ENCODE measurements around the gene ITGA7.

The ITGA7 gene, protein sequence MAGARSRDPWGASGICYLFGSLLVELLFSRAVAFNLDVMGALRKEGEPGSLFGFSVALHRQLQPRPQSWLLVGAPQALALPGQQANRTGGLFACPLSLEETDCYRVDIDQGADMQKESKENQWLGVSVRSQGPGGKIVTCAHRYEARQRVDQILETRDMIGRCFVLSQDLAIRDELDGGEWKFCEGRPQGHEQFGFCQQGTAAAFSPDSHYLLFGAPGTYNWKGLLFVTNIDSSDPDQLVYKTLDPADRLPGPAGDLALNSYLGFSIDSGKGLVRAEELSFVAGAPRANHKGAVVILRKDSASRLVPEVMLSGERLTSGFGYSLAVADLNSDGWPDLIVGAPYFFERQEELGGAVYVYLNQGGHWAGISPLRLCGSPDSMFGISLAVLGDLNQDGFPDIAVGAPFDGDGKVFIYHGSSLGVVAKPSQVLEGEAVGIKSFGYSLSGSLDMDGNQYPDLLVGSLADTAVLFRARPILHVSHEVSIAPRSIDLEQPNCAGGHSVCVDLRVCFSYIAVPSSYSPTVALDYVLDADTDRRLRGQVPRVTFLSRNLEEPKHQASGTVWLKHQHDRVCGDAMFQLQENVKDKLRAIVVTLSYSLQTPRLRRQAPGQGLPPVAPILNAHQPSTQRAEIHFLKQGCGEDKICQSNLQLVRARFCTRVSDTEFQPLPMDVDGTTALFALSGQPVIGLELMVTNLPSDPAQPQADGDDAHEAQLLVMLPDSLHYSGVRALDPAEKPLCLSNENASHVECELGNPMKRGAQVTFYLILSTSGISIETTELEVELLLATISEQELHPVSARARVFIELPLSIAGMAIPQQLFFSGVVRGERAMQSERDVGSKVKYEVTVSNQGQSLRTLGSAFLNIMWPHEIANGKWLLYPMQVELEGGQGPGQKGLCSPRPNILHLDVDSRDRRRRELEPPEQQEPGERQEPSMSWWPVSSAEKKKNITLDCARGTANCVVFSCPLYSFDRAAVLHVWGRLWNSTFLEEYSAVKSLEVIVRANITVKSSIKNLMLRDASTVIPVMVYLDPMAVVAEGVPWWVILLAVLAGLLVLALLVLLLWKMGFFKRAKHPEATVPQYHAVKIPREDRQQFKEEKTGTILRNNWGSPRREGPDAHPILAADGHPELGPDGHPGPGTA

DNA sequence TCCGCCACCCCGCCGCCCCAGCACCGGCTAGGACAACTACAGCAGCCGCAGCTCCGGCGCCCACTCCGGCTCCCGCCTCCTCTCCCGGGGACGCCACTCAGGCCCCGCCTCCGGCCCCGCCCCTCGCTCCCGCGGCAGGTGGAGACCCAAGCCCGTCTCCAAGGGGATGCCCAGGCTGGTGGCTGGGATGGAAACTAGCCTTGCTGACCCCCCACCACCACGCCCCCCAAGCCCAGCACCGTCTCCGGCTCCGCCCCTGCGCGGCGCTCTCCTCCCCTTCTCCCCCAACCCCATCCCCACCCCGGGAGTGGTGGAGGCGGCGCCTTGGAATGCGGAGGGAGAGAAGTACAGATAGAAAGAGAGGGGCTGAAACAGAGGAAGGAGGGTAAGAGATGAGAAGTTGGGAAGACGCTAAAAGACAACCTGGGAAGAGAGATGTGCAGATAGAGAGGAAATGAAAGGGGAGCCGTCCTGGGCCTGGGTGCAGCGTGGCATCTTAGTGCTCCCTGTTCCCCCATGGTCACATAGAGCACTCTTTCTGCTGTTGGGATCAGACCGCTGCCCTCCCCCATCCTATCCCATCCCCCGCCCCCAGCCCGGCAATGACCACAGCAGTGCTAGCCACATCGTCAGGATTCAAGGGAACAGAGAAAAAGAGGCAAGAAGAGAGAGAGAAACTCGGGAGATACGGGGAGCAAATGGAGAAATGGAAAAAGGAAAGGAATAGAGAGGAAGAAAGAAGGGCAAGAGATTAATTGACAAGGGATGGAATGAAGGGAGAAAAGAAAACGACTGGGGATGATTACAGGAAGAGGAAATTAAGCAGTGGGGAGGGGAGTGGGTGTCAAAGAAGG, at the start of gene ITGA7:
Gene ITGA7, minus strand, starts transcription at position 64 of the 854 bp plus-strand sequence. CDS start 222 bp downstream, outside the sequence.
- DNase-seq, result peak; percentile 72 to 80

DNA sequence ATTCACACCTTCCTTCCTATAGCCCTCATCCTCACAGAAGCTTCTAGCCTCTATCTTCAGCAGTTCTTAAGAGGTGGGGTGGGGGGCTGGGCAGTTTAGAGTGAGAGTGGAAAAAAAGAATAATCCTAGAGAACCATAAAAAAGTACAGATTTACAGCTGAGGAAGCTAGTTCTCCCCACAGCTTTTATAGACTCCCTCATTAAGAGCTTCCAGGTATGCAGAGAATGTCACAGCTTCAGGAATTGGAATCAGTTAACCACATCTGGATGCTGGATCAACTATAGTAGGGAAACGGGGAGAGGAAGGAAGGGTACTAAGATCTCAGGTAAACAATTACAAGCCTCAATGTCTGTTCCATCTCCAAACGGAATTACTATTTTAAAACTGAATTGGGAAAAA, 47.5 kb upstream of the ITGA7 start:
- no peak for DNase-seq

DNA sequence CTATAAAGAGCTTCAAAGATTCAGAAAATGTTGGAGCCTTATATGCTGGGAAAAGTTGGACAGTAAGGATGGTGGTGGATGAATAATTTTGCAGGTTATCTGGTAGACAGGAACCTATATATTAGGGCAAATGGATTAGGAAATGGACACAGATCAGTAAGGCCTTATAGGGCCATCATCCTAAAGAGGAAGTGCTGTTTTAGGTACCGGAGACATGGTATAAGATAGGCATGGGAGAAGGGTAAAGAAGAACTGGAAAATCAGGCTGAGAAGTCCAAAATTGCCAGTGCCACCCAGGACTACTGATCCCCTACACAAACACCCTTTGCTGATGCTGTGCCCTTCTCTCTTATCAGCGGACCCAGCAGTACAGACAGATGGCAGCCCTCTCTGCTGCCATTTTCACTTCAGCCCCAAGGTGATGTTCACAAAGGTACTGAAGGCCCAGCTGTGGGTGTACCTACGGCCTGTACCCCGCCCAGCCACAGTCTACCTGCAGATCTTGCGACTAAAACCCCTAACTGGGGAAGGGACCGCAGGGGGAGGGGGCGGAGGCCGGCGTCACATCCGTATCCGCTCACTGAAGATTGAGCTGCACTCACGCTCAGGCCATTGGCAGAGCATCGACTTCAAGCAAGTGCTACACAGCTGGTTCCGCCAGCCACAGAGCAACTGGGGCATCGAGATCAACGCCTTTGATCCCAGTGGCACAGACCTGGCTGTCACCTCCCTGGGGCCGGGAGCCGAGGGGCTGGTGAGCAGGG, 40.7 kb upstream of the ITGA7 start:
- DNase-seq, result no peak

DNA sequence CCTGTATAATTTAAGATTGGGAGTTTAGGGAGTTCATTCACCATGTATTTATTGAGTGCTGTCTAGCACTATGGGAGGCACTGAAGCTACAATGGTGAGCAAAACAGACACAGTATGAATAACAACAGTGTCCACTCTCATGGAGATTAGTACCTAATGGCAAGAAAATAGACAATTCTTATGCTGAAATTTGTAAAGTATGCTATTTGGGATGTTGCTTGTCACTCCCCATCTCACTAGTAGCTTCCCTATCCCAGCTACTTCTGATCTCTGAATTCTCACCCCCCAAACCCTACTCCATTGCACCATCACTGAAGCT, 39.2 kb upstream of the ITGA7 start:
- DNase-seq, result no peak

- no peak for DNase-seq
Measured at GRCh38 chr12:55746174-55746912, 38.6 kb upstream of the ITGA7 start.

GRCh38 chr12:55745361-55746173, 37.9 kb upstream of the ITGA7 start:
- no peak for DNase-seq

DNA sequence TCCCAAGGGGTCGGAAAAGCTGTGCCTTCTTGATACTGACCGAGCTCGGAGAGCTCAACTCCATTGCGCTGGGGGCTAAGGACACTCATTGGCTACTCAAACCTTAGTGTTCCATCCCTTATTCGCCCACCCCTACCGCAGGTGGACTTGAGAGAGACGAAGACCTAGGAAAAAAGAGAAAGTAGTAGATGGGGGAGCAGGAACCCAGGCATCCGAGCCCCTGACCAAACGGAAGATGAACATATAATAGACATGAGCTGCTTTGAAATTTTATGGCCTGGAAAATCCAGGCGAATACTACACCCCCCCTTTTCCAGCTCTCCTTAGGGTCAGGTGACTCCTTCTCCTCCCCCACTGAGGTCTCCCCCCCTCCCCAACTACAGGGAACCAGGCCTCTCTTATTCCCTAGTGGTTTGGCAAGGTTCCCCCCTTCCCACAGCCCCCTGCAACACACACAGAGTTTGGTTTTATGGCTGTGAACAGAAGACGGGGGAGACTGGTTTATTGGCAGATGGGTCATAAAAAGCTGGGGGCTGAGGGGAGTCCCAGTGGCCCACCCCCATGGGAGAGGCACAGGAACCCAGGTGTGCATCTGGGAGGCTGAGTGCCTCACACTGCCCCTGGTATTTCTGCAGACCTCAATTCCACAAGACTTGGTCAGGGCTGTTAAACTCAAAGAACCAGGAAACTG, 36.8 kb upstream of the ITGA7 start:
- no peak for DNase-seq

GRCh38 chr12:55743406-55744339, 36.0 kb upstream of the ITGA7 start:
- DNase-seq, result peak; percentile 48 to 59

DNA sequence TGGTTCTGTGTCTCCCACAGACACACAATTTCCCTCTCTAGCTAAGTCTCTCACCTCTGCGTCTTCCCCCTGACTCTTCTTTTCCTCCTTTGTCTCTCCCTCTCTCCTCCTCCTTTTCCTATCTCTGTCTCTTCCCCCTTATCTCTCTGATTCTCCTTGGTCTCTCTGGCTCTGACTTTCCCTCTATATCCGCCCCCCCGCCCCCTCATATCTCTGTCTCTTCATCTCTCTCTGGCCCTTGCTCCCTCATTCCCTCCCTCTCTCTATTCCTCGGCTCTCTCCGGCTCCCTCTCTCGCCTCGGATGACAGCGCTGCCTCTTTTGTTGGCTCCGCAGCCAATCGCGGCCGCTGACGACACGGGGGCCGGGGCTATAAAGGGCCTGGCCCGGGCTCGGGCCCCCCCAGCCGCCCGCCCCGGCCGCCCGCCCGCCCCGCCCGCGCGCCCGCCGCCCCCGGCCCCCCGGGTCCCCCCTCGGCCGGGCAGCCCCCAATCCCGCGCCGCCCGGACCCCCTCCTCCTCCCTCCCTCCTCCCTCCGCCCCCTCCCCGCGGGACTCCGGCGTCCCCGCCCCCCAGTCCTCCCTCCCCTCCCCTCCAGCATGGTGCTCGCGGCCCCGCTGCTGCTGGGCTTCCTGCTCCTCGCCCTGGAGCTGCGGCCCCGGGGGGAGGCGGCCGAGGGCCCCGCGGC, 35.2 kb upstream of the ITGA7 start, which contains the start of gene GDF11:
Gene GDF11, plus strand, starts transcription at position 404 of the 687 bp plus-strand sequence. Its CDS starts 195 bp downstream, at position 599.
- peak; percentile 76 to 82 for DNase-seq

GRCh38 chr12:55741931-55742680, 34.4 kb upstream of the ITGA7 start:
- no peak for DNase-seq

GRCh38 chr12:55739025-55739378, 31.3 kb upstream of the ITGA7 start:
- DNase-seq, result no peak

DNA sequence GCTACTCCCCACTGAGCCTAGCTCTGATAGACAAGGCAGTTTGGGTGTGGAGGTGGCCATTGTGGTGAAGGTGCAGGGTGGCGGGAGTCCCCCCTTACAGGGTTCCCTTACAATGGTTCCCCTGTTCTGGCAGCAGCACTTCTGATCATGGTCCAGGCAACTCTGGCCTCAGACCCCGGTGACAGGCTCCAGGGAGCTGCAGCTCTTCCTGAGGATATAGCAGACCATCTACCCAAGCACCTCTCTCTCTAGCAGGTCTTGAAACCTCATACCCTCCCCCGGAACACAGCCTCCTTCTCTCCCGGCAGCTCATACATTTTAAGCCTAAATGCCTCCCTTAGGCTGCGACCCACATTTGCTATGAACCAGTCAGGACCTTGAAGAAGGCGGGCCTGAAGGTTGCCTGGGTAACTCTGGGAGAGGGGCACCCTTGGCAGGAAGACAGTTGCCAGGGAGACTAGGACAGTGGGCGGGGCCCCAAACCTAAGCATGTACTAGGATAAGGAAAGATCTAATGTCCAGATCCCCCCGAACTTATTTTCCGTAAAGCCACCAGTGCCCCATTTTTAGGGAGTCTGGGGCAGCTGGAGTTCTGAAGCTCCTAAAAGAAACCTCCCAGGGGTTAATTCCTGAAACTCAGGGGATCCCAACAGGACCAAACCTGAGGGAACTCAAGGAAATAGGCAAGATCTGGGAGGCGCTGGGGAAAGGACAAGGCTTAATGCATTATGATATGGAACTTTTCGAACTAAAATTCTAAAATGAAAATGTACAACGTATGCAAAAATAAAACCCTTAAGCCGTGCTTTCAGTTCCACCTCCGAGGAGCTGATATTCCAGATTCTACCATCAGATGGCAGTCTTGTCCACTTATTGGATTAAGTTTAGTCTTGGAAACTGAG, 30.7 kb upstream of the ITGA7 start:
- DNase-seq, result peak; percentile 84

DNA sequence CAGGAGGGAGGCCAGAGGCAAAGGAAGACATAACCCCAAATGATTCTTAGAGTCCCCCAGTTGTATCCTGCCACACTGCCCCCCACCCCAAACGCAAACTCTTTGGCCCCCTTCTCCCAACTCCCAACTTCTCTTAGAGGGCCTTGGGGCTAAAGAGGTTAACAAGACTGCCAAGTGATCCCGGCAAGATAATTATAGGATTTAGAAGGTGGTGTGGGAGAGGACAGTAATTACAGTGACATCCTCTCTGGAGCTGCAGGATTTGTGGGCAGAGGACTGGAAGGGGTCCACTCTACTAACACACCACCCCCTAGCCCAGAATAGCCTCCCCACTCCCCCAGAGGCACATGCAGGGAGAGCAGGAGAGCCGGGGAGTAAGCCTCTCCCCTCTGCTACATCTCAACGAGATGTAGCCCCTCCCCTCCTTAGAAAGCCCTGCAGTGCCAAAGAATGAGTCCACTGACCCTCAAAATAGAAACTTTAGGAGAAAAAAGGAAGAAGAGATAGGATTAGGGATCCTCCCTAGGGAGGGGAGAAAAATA, 29.9 kb upstream of the ITGA7 start:
- DNase-seq, result no peak

GRCh38 chr12:55736780-55737580, 29.3 kb upstream of the ITGA7 start:
- peak; percentile 58 to 71 for DNase-seq

- DNase-seq, result no peak
Measured at GRCh38 chr12:55736076-55736475, 28.4 kb upstream of the ITGA7 start.
